SK-N-MC (cell line): Measurements from ENCODE around the gene STK33.

Source experiments
- DNase-seq: peaks from one replicate; pipeline ENCODE4 v3.0.0-alpha.2; 2011; ENCODE audit warnings: low read depth, low spot score
- H3K27ac ChIP-seq: fragments of 200-600 bp; sonication (generic); 2 replicates; pipeline ENCODE4 v1.5.1; 2016; ENCODE audit warnings: mixed run types
- H3K36me3 ChIP-seq: fragments of 200-600 bp; sonication (generic); 2 replicates; pipeline ENCODE4 v1.6.1; 2017; ENCODE audit warnings: antibody characterized with exemption, low read length, mixed read lengths; ENCODE audit not compliant: insufficient read depth
- H3K4me3 ChIP-seq: fragments of 200-600 bp; sonication (generic); 2 replicates; pipeline ENCODE4 v1.5.1; 2016
- H3K9ac ChIP-seq: fragments of 200-600 bp; sonication (generic); 2 replicates; pipeline ENCODE4 v1.8.0; 2017; ENCODE audit warnings: mixed run types, mixed read lengths; ENCODE audit not compliant: insufficient read length
- H3K9me3 ChIP-seq: fragments of 200-600 bp; sonication (generic); 2 replicates; pipeline ENCODE4 v1.6.1; 2017; ENCODE audit warnings: low read depth, mild to moderate bottlenecking, antibody characterized with exemption, low read length, moderate library complexity, mixed read lengths
- EZH2 ChIP-seq: fragments of 200-600 bp; sonication (generic); IDR thresholded peaks from one replicate; pipeline ENCODE4 v1.6.1; 2017; ENCODE audit warnings: antibody characterized with exemption
- FOXP2 ChIP-seq: optimal IDR thresholded peaks from 2 replicates; pipeline ENCODE3; 2011; ENCODE audit warnings: mild to moderate bottlenecking, moderate library complexity; ENCODE audit not compliant: insufficient read depth; ENCODE audit errors: extremely low read length, control extremely low read depth
- POLR2AphosphoS5 ChIP-seq: IDR thresholded peaks from 2 replicates; pipeline ENCODE4 v1.6.1; 2012; ENCODE audit warnings: mild to moderate bottlenecking, low read depth, low read length, borderline replicate concordance

The STK33 gene

DNA sequence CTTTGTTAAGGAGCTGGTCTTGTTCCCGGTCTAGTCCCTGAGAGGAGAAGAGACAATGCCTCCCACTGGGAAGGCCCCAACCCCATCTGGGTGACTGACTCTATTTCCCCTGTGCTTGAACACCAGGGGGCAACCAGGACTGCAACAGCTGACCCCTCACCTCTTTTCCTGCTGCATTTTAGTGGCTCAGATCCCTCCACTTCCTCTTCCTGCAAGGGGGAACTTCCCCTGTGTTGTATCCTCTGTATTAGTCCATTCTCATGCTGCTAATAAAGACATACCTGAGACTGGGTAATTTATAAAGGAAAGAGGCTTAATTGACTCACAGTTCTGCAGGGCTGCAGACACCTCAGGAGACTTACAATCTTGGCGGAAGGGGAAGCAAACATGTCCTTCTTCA, 246.1 kb downstream of the STK33 start:
- Histone ChIP-seq H3K9ac (no peak overlapping the region), H3K9me3 (no peaks in the 10 kb centered on the region), H3K36me3 (no peaks in the 10 kb centered on the region), H3K4me3 (no peak overlapping the region), H3K27ac (no peak overlapping the region)
- DNase-seq: no peak
- TF ChIP-seq EZH2 (no peak), POLR2AphosphoS5 (no peak), FOXP2 (no peak)

DNA sequence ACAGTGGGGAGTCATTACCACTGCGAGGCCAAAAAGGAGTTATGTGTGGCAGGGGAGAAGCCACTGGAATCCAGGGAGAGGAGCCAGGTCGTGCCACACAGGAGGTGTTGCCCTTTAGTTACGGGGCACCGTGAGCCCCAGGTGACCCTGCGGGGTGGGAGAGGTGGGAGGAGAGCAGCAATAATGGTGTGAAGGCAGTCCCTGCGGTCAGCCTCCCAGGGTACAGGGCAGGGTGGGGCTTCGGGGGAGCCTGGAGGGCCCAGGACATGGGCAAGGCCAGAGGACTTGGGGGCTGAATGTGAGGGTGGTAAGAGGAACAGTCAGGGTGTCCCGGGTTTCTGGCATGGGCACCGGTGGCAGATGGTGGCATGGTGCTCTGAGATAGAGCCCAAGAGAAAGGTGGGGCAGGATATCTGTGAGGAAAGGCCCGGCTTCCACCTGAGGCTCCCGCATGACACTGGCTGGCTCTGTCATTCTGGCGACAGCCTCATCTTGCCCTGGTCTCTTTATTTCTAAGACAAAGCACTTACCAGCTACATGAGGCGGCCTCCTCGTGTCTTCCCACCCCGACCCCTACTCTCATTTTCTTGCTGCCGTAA, 247.8 kb downstream of the STK33 start:
- no peak for DNase-seq
- no peak overlapping the region for H3K27ac ChIP-seq
- H3K4me3 ChIP-seq: no peak overlapping the region
- no peaks in the 10 kb centered on the region for H3K36me3 ChIP-seq
- no peaks in the 10 kb centered on the region for H3K9me3 ChIP-seq
- no peak overlapping the region for H3K9ac ChIP-seq
- no peak for TF ChIP-seq FOXP2

DNA sequence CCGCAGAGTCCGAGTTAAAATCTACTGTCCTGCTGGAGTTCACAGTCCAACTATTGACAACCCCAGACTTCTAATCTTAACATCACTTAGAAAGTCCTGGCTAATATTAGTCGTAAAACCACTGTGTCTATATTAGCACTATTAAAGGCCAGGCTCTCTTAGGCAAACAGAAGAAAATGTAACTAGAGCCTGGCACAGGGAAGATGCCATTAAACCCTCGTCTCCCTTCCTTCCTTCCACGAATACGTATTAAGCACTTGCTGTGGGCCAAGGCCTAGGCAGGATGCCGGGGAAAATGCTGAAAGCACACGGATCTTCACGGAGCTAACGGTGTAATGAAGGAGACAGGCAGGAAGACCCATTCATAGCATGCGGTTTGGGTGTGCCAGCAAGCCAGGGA, 248.8 kb downstream of the STK33 start:
- H3K9me3 ChIP-seq: no peaks in the 10 kb centered on the region
- H3K36me3 ChIP-seq: no peaks in the 10 kb centered on the region
- no peak overlapping the region for H3K9ac ChIP-seq
- TF ChIP-seq POLR2AphosphoS5: no peak
- no peak for TF ChIP-seq EZH2
- TF ChIP-seq FOXP2: no peak
- DNase-seq: no peak
- no peak overlapping the region for H3K27ac ChIP-seq
- H3K4me3 ChIP-seq: no peak overlapping the region

DNA sequence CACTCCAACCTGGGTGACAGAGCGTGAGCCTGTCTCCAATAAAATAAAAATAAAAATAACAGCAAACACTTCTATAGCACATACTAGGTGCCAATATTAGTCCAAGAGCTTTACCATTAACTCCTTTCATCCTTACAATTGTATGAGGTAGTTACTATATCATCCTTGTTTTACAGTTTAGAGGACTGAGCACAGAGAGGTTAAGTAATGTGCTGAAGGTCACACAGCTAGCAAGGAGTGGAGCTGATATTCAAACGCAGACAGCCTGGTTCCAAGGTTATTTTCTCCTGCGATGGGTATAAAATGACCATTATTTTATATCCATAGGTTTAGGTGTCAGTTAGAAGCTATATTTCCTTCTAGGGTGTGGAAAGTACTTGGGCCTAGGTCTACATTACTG, 249.7 kb downstream of the STK33 start:
- TF ChIP-seq FOXP2: no peak
- no peak for TF ChIP-seq POLR2AphosphoS5
- TF ChIP-seq EZH2: no peak
- no peak overlapping the region for H3K4me3 ChIP-seq
- H3K9me3 ChIP-seq: no peaks in the 10 kb centered on the region

DNA sequence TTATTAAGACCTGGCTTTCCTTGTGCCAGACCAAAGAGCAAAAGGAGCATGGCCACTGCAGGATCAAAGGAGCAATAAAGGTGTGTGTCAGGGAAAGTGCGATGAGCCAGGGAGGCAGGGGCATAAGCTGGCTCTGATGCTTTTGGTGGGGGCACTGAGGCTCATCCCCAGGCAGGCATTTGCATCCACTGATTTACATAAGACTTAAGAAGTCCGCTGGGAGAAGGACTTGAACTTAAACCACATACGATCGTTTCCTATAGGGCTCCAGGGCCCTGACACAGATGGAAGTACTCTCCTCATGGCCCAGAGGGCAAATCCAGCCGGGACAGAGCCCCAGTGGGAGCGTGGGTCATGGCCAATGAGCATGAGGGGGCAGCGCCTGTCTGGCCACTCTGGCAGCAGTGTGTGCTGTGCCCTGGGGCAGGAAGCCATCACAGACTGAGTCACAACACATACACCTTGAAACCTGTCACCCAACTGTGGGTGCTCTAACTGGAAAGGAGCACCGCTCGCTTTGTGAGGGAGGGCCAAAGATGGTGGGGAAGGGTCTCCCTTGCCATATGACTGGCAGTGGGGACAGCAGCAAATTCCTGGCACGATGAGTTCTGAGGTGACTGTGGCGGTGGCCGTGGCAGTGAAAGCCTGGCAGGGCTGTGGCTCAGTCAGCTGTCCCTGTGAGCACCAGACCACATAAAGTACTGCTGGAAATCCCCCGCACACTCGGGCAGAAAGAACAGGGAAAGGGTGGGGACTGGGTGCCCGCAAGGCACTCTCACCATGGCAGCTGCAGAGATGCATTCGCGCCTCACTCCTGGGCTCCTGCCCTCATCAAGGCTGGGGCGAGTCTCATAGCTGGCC, 251.0 kb downstream of the STK33 start:
- Histone ChIP-seq H3K9ac (no peak overlapping the region), H3K4me3 (no peak overlapping the region), H3K36me3 (no peaks in the 10 kb centered on the region), H3K27ac (no peak overlapping the region), H3K9me3 (no peaks in the 10 kb centered on the region)
- no peak for DNase-seq
- TF ChIP-seq POLR2AphosphoS5: no peak
- no peak for TF ChIP-seq FOXP2
- no peak for TF ChIP-seq EZH2

More for the DNA sequence above, 249.7 kb downstream of the STK33 start:
- Histone ChIP-seq H3K9ac (no peak overlapping the region), H3K27ac (no peak overlapping the region), H3K36me3 (no peaks in the 10 kb centered on the region)
- no peak for DNase-seq

DNA sequence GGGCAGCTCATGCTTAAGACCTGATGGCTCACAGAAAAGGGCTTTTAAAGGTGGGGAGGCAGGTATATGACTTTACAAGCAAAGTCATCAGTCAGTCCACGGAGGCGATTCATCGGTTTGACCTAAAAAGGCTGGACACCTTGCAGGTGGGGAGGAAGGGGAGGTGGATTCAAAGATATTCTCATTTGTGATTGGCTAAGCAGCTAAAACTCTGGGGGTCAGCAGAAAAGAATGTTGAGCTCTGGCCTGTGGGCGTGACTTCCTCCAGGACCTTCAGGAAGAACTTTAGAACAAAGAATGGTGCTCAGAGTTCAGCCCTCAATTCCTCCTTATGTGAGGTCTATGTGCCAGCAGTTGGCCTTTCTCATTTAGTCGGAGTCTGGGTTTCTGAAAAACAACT, 252.0 kb downstream of the STK33 start:
- Histone ChIP-seq H3K4me3 (no peak overlapping the region), H3K9me3 (no peaks in the 10 kb centered on the region), H3K36me3 (no peaks in the 10 kb centered on the region), H3K9ac (no peak overlapping the region), H3K27ac (no peak overlapping the region)
- DNase-seq: no peak
- TF ChIP-seq POLR2AphosphoS5 (no peak), EZH2 (no peak), FOXP2 (no peak)
